Panc1 (cell line): ENCODE measurements around the gene ZC3H7A. TPM values are rescaled to one million over a fixed set of nuclear protein-coding genes. Genes with fewer than 3 reads are reported as not detected.
A peak's percentile ranks its signal among the peaks of the same experiment; 100 is the strongest.

Experiments used
- ATAC-seq: fragments of 200-7000 bp; cut with Tn5 transposase; 2 replicates; pipeline ENCODE4 v1.9.1; 2020; ENCODE audit warnings: mild to moderate bottlenecking, moderate library complexity
- BruUV-seq: library from RNA; stranded (reverse); fragments of 400-500 nt; replicated peaks from 2 replicates; lab custom pipeline; 2021; lab: Mats Ljungman, UMichigan
- CTCF ChIA-PET: fragments of 300-600 bp; sonication (Branson Sonifier 250); formaldehyde crosslinking; loops from one replicate; lab custom pipeline; 2022; ENCODE audit warnings: antibody characterized with exemption; lab: Charles Lee
- POLR2A ChIA-PET: fragments of 300-600 bp; sonication (Branson Sonifier 250); formaldehyde crosslinking; loops from one replicate; lab custom pipeline; 2022; ENCODE audit warnings: antibody characterized with exemption; lab: Charles Lee
- DNase-seq: peaks from one replicate; pipeline ENCODE4 v3.0.0-alpha.2; 2010; ENCODE audit warnings: low read depth, low spot score
- H3K27ac ChIP-seq: 2 replicates; pipeline ENCODE4 v1.5.1; 2011; ENCODE audit warnings: mild to moderate bottlenecking, low read length, inconsistent platforms
- H3K27me3 ChIP-seq: fragments of 200-500 bp; sonication (Bioruptor generic); 2 replicates; pipeline ENCODE4 v1.6.0; 2014; ENCODE audit warnings: low read length, inconsistent platforms; ENCODE audit not compliant: control insufficient read depth, insufficient read depth
- H3K36me3 ChIP-seq: fragments of 200-500 bp; sonication (Bioruptor generic); 2 replicates; pipeline ENCODE4 v1.5.1; 2014; ENCODE audit warnings: inconsistent platforms, mild to moderate bottlenecking, low read length, moderate library complexity; ENCODE audit not compliant: control insufficient read depth, insufficient read depth
- H3K4me1 ChIP-seq: 2 replicates; pipeline ENCODE4 v1.5.1; 2011; ENCODE audit warnings: inconsistent platforms, mild to moderate bottlenecking, low read length, moderate library complexity; ENCODE audit not compliant: control insufficient read depth, insufficient read depth
- H3K4me3 ChIP-seq, 2 experiments: 2 replicates each; pipeline ENCODE4 v1.5.1; 2011 to 2012; ENCODE audit warnings: low read depth in 2 of 2, low read length in 2 of 2, mild to moderate bottlenecking in 2 of 2, inconsistent platforms in 1 of 2, moderate library complexity in 1 of 2
- H3K9me3 ChIP-seq: fragments of 200-500 bp; sonication (Bioruptor generic); 2 replicates; pipeline ENCODE4 v1.5.1; 2014; ENCODE audit warnings: low read depth, mild to moderate bottlenecking, inconsistent platforms, low read length, moderate library complexity; ENCODE audit not compliant: control insufficient read depth, insufficient read depth
- CTCF ChIP-seq: fragments of 450-650 bp; IDR thresholded peaks from 2 replicates; pipeline ENCODE4 v1.5.1; 2017; ENCODE audit warnings: mild to moderate bottlenecking
- POLR2AphosphoS5 ChIP-seq: IDR thresholded peaks from 2 replicates; pipeline ENCODE4 v1.6.1; 2012; ENCODE audit warnings: mild to moderate bottlenecking, low read depth, low read length, moderate library complexity
- REST ChIP-seq, 2 experiments: IDR thresholded peaks; 2 replicates each; pipeline ENCODE4 v1.6.1; 2011 to 2012; ENCODE audit warnings: low read depth in 2 of 2, control low read depth in 1 of 2, low read length in 1 of 2, mild to moderate bottlenecking in 1 of 2, moderate library complexity in 1 of 2; ENCODE audit not compliant: insufficient read depth in 1 of 2
- SIN3A ChIP-seq: IDR thresholded peaks from 2 replicates; pipeline ENCODE4 v1.6.1; 2012; ENCODE audit warnings: low read depth, mild to moderate bottlenecking, low read length, moderate library complexity, borderline replicate concordance; ENCODE audit not compliant: insufficient read depth
- TCF7L2 ChIP-seq: IDR thresholded peaks from 2 replicates; pipeline ENCODE4 v1.6.1; 2011; ENCODE audit warnings: mild to moderate bottlenecking, low read depth, low read length, inconsistent platforms
- in situ Hi-C: cut with HindIII; loops from 2 replicates; pipeline ENCODE4 v1.10.0; 2016; ENCODE audit warnings: low sequenced_read_pairs, low pct_unique_long_range_greater_than_20kb
- intact Hi-C: fragments of 100-400 bp; cut with micrococcal nuclease; formaldehyde crosslinking; loops from one replicate; pipeline ENCODE4 v1.10.0; 2022; ENCODE audit not compliant: unreplicated experiment
- total RNA-seq: library from RNA; stranded (reverse); gene quantifications from one replicate; pipeline ENCODE4 v1.2.1, GENCODE V29; 2021; ENCODE audit not compliant: unreplicated experiment

The ZC3H7A gene
- total RNA-seq, 1 experiment from 2014 or later: 52.3 TPM

- BruUV-seq: no TSS peak
- Histone ChIP-seq H3K4me3 (peak overlapping the region; percentile 17 to 46), H3K36me3 (peaks cover 9% of the 10 kb centered on the region), H3K4me1 (peaks cover 43% of the 10 kb centered on the region), H3K9me3 (no peaks in the 10 kb centered on the region), H3K27me3 (no peaks in the 10 kb centered on the region), H3K27ac (peak overlapping the region; percentile 88)
- ChIA-PET CTCF (no interaction called here), POLR2A (interaction anchor here (0.7 kb wide), 1 partner anchor 23 kb away, joined by 3 read pairs; no protein-coding TSS in a partner anchor)
- DNase-seq (no peak), ATAC-seq (peak; percentile 71)
- intact Hi-C loops (no loop called here), in situ Hi-C loops (no loop called here)
- TF ChIP-seq TCF7L2: 0 out of 2 replicates have a peak, but pooled peaks have one; percentile 39
- no peak for TF ChIP-seq POLR2AphosphoS5
Observed at GRCh38 chr16:11783319-11784037, 13.6 kb downstream of the ZC3H7A start.

- in situ Hi-C loops: no loop called here
- H3K36me3 ChIP-seq: peaks cover 11% of the 10 kb centered on the region
- no TSS peak for BruUV-seq
Observed at GRCh38 chr16:11781773-11782172, 15.3 kb downstream of the ZC3H7A start.

More at GRCh38 chr16:11781773-11782172, 15.3 kb downstream of the ZC3H7A start:
- TF ChIP-seq REST (IDR thresholded peaks at IDR 0.05; ENCODE audit: insufficient read depth in 1 of 2, low read depth in 2 of 2, low read length in 1 of 2) (no peak), TCF7L2 (no peak), POLR2AphosphoS5 (no peak), CTCF (no peak), SIN3A (no peak)
- DNase-seq (no peak), ATAC-seq (no peak)
- no peak overlapping the region for H3K4me3 ChIP-seq
- no peaks in the 10 kb centered on the region for H3K9me3 ChIP-seq
- CTCF ChIA-PET: no interaction called here
- peaks cover 39% of the 10 kb centered on the region for H3K4me1 ChIP-seq
- intact Hi-C loops: no loop called here
- H3K27me3 ChIP-seq: no peaks in the 10 kb centered on the region
- POLR2A ChIA-PET: interaction anchor here (0.7 kb wide), 1 partner anchor 717 kb away, joined by 3 read pairs; no protein-coding TSS in a partner anchor
- H3K27ac ChIP-seq: peak overlapping the region; percentile 88
